ENCODE results near the gene FIBCD1.

The FIBCD1 gene

GRCh38 chr9:130934702-130935647 is 4.1 kb downstream of the FIBCD1 start:
- DNase-seq, result no peak

- no peak for DNase-seq
Observed at GRCh38 chr9:130934246-130934645, 4.8 kb downstream of the FIBCD1 start.

- no peak for DNase-seq
Observed at GRCh38 chr9:130933114-130934046, 5.7 kb downstream of the FIBCD1 start.

GRCh38 chr9:130932255-130933079 is 6.6 kb downstream of the FIBCD1 start:
- no peak for DNase-seq

- DNase-seq, result no peak
Observed at GRCh38 chr9:130931508-130932254, 7.4 kb downstream of the FIBCD1 start.

GRCh38 chr9:130930804-130931349 is 8.2 kb downstream of the FIBCD1 start:
- no peak for DNase-seq

GRCh38 chr9:130930132-130930803 is 8.8 kb downstream of the FIBCD1 start:
- DNase-seq, result no peak

- DNase-seq, result no peak
Observed at GRCh38 chr9:130929571-130930038, 9.4 kb downstream of the FIBCD1 start.

GRCh38 chr9:130927995-130928900 is 10.8 kb downstream of the FIBCD1 start:
- no peak for DNase-seq

- no peak for DNase-seq
Observed at GRCh38 chr9:130927338-130927737, 11.7 kb downstream of the FIBCD1 start.

- DNase-seq, result no peak
Observed at GRCh38 chr9:130925050-130925678, 13.9 kb downstream of the FIBCD1 start.

- DNase-seq, result no peak
Observed at GRCh38 chr9:130924448-130924788, 14.6 kb downstream of the FIBCD1 start.

- DNase-seq, result no peak
Observed at GRCh38 chr9:130923611-130924447, 15.2 kb downstream of the FIBCD1 start.

GRCh38 chr9:130922893-130923610 is 16.0 kb downstream of the FIBCD1 start:
- DNase-seq, result no peak

GRCh38 chr9:130921989-130922892 is 16.8 kb downstream of the FIBCD1 start:
- no peak for DNase-seq

GRCh38 chr9:130921300-130921988 is 17.6 kb downstream of the FIBCD1 start:
- no peak for DNase-seq

All from T-helper 9 cell (primary cell).